ENCODE measurements around the gene RAMP1. TPM values are rescaled to one million over a fixed set of nuclear protein-coding genes. Genes with fewer than 3 reads are reported as not detected.

Gene RAMP1
- total RNA-seq, 1 donor from 2014 or later = 105 TPM

GRCh38 chr2:237931205-237931721 lies 71.8 kb downstream of the RAMP1 start:
- no peak overlapping the region for H3K27ac Mint-ChIP-seq
- H3K4me1 Mint-ChIP-seq (ENCODE audit: low read depth) = no peaks in the 10 kb centered on the region
- TF ChIP-seq CTCF (IDR thresholded peaks at IDR 0.05; ENCODE audit: unreplicated experiment) = no peak
- peaks cover 5% of the 10 kb centered on the region for H3K9me3 Mint-ChIP-seq (ENCODE audit: low read depth)
- no peaks in the 10 kb centered on the region for H3K36me3 Mint-ChIP-seq (ENCODE audit: insufficient read depth)
- no peak overlapping the region for H3K4me3 Mint-ChIP-seq (ENCODE audit: low read depth)
- no peak for DNase-seq (ENCODE audit: low spot score, unreplicated experiment)
- H3K27me3 Mint-ChIP-seq = peaks cover 14% of the 10 kb centered on the region

GRCh38 chr2:237932731-237933131 lies 73.3 kb downstream of the RAMP1 start:
- Mint-ChIP-seq H3K4me3 (ENCODE audit: low read depth) (no peak overlapping the region), H3K4me1 (ENCODE audit: low read depth) (no peaks in the 10 kb centered on the region), H3K27me3 (peaks cover 10% of the 10 kb centered on the region), H3K36me3 (ENCODE audit: insufficient read depth) (no peaks in the 10 kb centered on the region), H3K9me3 (ENCODE audit: low read depth) (peaks cover 5% of the 10 kb centered on the region), H3K27ac (no peak overlapping the region)
- no peak for DNase-seq (ENCODE audit: low spot score, unreplicated experiment)
- no peak for TF ChIP-seq CTCF (IDR thresholded peaks at IDR 0.05; ENCODE audit: unreplicated experiment)

- TF ChIP-seq CTCF (IDR thresholded peaks at IDR 0.05; ENCODE audit: unreplicated experiment) = no peak
- no peaks in the 10 kb centered on the region for H3K36me3 Mint-ChIP-seq (ENCODE audit: insufficient read depth)
- H3K4me3 Mint-ChIP-seq (ENCODE audit: low read depth) = no peak overlapping the region
- H3K27ac Mint-ChIP-seq = no peak overlapping the region
- no peak for DNase-seq (ENCODE audit: low spot score, unreplicated experiment)
- H3K9me3 Mint-ChIP-seq (ENCODE audit: low read depth) = peaks cover 5% of the 10 kb centered on the region
- H3K27me3 Mint-ChIP-seq = peaks cover 10% of the 10 kb centered on the region
- H3K4me1 Mint-ChIP-seq (ENCODE audit: low read depth) = peaks cover 2% of the 10 kb centered on the region
Measured at GRCh38 chr2:237934186-237934585, 74.8 kb downstream of the RAMP1 start.

GRCh38 chr2:237935740-237936452 lies 76.5 kb downstream of the RAMP1 start:
- Mint-ChIP-seq H3K36me3 (ENCODE audit: insufficient read depth) (no peaks in the 10 kb centered on the region), H3K27ac (no peak overlapping the region), H3K4me1 (ENCODE audit: low read depth) (peaks cover 11% of the 10 kb centered on the region), H3K4me3 (ENCODE audit: low read depth) (no peak overlapping the region), H3K9me3 (ENCODE audit: low read depth) (peaks cover 3% of the 10 kb centered on the region), H3K27me3 (peaks cover 4% of the 10 kb centered on the region)
- DNase-seq (ENCODE audit: low spot score, unreplicated experiment) = no peak
- no peak for TF ChIP-seq CTCF (IDR thresholded peaks at IDR 0.05; ENCODE audit: unreplicated experiment)

GRCh38 chr2:237939251-237939650 lies 79.8 kb downstream of the RAMP1 start:
- Mint-ChIP-seq H3K36me3 (ENCODE audit: insufficient read depth) (no peaks in the 10 kb centered on the region), H3K4me3 (ENCODE audit: low read depth) (no peak overlapping the region), H3K4me1 (ENCODE audit: low read depth) (peaks cover 16% of the 10 kb centered on the region), H3K27me3 (no peaks in the 10 kb centered on the region), H3K9me3 (ENCODE audit: low read depth) (peaks cover 4% of the 10 kb centered on the region), H3K27ac (no peak overlapping the region)
- DNase-seq (ENCODE audit: low spot score, unreplicated experiment) = no peak
- TF ChIP-seq CTCF (IDR thresholded peaks at IDR 0.05; ENCODE audit: unreplicated experiment) = no peak
